ENCODE measurements around the gene REEP3.

REEP3 gene

DNA sequence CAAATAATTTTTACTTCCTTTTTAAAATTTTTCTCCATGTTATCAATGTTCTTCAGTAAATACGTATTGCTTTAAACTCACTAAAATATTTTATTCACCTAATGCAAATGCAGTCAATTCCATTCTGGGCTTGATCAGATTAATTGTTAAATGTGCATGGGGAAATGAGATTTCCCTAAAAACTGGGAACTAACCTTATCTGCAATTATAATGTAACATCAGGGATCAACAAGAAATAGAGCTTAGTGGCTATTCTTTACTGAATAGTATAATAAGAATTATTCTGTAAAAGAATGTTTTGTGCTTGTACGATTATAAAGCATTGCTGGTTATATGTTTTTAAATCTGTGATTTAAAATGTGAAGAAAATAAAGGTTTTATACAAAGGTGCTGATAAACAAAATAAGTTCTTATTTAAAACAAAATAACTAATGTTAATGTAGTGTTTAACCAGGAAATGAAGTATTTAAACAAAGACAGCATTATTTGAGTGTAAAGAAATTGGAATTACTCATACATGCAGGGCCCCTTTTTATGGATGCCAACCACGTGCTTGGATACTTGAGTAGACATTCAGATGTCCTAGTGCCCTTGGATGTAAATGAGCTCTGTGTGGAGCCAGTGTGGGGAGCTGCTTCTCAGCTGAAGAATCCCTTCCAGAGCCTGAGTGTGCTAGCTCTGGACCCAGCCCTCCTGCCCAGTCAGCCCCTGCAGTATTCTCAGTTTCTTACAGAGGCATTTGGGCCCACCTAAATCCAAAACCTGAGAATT lies 84.2 kb downstream of the REEP3 start:
- no peaks in the 10 kb centered on the region for H3K27me3 Mint-ChIP-seq (ENCODE audit: low read depth)
- peaks cover 3% of the 10 kb centered on the region for H3K36me3 Mint-ChIP-seq (ENCODE audit: low read depth)
- no peak overlapping the region for H3K27ac Mint-ChIP-seq
- peaks cover 8% of the 10 kb centered on the region for H3K4me1 Mint-ChIP-seq (ENCODE audit: low read depth)
- H3K9me3 Mint-ChIP-seq, result no peaks in the 10 kb centered on the region
- no peak overlapping the region for H3K4me3 Mint-ChIP-seq

DNA sequence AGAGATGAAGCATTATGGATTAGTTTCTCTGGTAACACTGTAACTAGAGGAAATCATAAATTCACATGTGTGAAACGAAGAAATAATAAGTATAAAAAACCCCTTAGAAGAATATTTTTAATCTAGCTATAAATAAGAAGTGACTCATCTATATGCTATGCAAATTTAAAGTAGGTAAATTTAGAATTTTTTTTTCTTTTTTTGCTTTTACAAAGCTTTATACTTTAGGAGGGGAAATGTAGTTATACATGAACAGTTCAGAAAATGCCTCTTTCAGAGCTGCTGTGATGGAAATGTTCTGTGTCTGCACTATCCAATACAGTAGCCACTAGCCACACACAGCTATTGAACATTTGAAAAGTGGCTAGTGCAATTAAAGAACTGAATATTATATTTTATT lies 87.3 kb downstream of the REEP3 start:
- H3K9me3 Mint-ChIP-seq, result no peaks in the 10 kb centered on the region
- no peaks in the 10 kb centered on the region for H3K36me3 Mint-ChIP-seq (ENCODE audit: low read depth)
- H3K27ac Mint-ChIP-seq, result no peak overlapping the region
- no peak overlapping the region for H3K4me3 Mint-ChIP-seq
- H3K27me3 Mint-ChIP-seq (ENCODE audit: low read depth), result no peaks in the 10 kb centered on the region
- H3K4me1 Mint-ChIP-seq (ENCODE audit: low read depth), result peaks cover 5% of the 10 kb centered on the region

DNA sequence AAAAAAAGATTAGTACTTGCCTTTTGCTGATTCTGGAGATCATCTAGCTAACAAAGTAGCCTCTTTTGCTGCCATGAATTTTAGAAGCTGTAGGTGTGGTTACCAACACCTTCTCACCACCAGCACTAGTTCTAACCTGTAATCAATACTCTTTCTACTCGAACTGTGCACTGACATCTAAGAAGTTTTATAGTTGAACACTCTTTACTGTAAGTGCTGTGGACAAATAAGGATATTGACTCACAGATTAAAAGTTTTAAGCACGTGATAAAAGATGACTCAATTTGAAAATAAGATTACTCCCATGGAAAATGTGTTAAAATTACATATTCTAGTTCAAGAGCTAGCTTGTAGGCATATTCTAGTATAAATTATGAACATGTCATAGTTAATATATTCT lies 89.9 kb downstream of the REEP3 start:
- no peak overlapping the region for H3K27ac Mint-ChIP-seq
- no peaks in the 10 kb centered on the region for H3K27me3 Mint-ChIP-seq (ENCODE audit: low read depth)
- H3K4me1 Mint-ChIP-seq (ENCODE audit: low read depth), result peaks cover 2% of the 10 kb centered on the region
- no peak overlapping the region for H3K4me3 Mint-ChIP-seq
- H3K36me3 Mint-ChIP-seq (ENCODE audit: low read depth), result peaks cover 5% of the 10 kb centered on the region
- no peaks in the 10 kb centered on the region for H3K9me3 Mint-ChIP-seq

DNA sequence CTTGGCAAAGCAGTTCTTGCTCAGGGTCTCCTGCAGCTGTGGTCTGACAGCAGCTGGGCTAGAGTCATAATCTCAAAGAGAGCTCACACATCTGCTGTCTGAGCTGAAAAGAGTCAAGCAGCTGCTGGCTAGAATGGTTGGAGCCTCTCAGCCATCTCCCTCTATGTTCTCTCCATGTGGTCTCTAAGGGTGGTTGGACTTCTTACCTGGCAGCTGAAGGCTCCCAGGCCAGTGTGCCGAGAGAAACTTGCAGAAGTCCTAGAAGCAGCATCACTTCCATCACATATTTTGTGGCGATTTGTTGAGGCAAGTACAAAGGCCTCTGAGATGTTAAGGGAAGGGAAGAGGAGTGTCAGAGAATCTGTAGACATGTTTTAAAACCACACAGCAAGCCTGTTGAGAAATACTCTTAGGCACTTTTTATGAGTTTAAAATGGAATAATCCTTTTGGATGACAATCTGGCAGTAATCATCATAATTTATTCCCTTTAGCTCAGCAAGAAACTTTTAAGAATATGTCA lies 93.2 kb downstream of the REEP3 start:
- Mint-ChIP-seq H3K4me3 (no peak overlapping the region), H3K36me3 (ENCODE audit: low read depth) (peaks cover 10% of the 10 kb centered on the region), H3K4me1 (ENCODE audit: low read depth) (peaks cover 2% of the 10 kb centered on the region), H3K27me3 (ENCODE audit: low read depth) (no peaks in the 10 kb centered on the region), H3K9me3 (no peaks in the 10 kb centered on the region), H3K27ac (no peak overlapping the region)

DNA sequence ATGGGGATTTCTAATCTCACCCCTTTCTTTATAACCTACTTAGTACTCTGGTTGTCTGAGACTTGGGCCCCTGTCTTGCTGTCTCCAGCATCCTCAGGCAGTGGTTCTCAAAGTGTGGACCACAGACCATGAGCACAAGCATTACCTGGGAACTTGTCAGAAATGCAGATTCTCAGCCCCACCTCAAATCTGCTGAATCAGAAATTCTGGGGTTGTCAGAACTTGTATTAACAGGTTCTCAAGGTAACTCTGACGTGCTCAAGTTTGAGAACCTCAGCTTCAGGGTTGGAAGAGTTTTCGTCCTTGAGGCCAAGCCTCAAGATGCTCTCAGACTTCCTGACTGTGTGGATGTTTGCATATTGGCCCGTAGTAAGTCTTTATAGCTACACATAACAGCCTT lies 97.4 kb downstream of the REEP3 start:
- Mint-ChIP-seq H3K27me3 (ENCODE audit: low read depth) (no peaks in the 10 kb centered on the region), H3K36me3 (ENCODE audit: low read depth) (peaks cover 14% of the 10 kb centered on the region), H3K27ac (no peak overlapping the region), H3K4me3 (no peak overlapping the region), H3K4me1 (ENCODE audit: low read depth) (no peaks in the 10 kb centered on the region), H3K9me3 (no peaks in the 10 kb centered on the region)

DNA sequence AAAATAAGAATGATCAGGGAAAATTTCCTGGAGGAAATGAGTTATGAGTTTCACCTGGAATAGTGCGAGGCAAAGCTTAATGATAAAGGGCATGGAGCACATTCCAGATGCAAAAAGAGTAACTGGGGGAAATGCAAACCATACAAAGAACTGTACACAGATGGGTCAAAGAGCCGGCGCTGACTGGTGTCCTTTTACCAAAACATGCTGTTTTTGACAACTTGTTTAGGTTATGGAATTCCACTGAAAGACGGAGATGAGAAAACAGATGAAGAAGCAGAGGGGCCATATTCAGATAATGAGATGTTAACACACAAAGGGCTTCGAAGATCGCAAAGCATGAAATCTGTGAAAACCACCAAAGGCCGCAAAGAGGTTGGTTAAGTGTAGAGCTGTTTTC lies 98.2 kb downstream of the REEP3 start:
- Mint-ChIP-seq H3K27ac (no peak overlapping the region), H3K27me3 (ENCODE audit: low read depth) (no peaks in the 10 kb centered on the region), H3K4me1 (ENCODE audit: low read depth) (no peaks in the 10 kb centered on the region), H3K4me3 (no peak overlapping the region), H3K36me3 (ENCODE audit: low read depth) (peaks cover 13% of the 10 kb centered on the region), H3K9me3 (no peaks in the 10 kb centered on the region)

DNA sequence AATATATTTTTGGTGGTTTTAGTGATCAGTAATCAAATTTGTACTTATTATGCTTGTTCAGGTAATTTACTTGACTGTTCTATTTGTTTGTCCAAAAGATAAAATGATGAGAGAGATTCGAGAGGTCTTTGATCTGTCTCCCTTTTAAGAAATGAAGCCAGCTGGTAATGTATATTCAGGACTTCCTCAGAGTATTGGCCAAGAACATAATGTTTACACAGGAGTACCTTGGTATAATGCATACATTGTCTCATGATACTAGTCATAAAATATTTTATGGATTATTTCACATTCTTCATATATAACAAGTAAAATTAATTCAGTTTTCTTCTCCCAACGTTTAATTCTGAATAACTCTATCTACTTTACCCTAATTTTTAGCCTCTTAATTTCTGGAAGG lies 100.9 kb downstream of the REEP3 start:
- H3K4me3 Mint-ChIP-seq, result no peak overlapping the region
- H3K4me1 Mint-ChIP-seq (ENCODE audit: low read depth), result no peaks in the 10 kb centered on the region
- H3K36me3 Mint-ChIP-seq (ENCODE audit: low read depth), result peaks cover 9% of the 10 kb centered on the region
- no peaks in the 10 kb centered on the region for H3K9me3 Mint-ChIP-seq
- no peak overlapping the region for H3K27ac Mint-ChIP-seq
- H3K27me3 Mint-ChIP-seq (ENCODE audit: low read depth), result no peaks in the 10 kb centered on the region

DNA sequence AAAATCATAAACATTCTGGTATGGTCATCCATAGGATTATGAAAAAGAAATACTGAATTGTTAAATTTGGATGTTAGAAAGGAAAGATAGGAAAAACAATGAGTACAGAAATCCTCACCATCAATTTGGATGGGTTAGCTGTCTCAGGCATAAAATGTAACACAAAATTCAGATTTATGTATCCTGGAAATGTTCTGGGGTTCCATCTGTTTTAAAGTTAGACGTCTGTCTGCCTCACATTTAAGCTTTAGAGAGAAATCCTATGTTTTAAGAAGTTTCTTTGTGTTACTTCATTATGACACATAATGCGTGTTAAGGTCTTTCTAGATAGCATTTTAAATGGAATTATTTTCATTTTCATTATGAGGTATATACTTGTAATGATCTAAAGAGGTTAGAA lies 103.5 kb downstream of the REEP3 start:
- Mint-ChIP-seq H3K27ac (no peak overlapping the region), H3K9me3 (no peaks in the 10 kb centered on the region)

DNA sequence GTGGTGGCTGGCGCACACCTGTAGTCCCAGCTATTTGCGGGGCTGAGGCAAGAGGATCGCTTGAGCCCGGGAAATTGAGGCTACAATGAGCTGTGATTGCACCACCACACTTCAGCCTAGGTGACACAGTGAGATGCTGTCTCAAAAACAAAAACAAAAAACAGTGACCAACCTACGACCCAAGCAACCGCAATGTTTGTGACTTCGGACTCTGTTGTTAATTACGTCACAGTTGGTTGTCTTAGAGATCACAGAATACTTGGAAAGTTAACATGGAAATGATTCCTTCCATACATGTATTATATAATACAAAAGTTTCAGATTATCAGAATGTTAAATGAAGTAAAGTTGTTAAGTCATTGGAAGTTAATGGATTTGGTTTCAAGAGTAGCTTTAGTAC lies 106.2 kb downstream of the REEP3 start:
- Mint-ChIP-seq H3K36me3 (ENCODE audit: low read depth) (peaks cover under 1% of the 10 kb centered on the region), H3K4me3 (no peak overlapping the region), H3K27ac (no peak overlapping the region), H3K4me1 (ENCODE audit: low read depth) (peaks cover 26% of the 10 kb centered on the region), H3K27me3 (ENCODE audit: low read depth) (peaks cover 3% of the 10 kb centered on the region), H3K9me3 (no peaks in the 10 kb centered on the region)

More for the DNA sequence above, 103.5 kb downstream of the REEP3 start:
- H3K36me3 Mint-ChIP-seq (ENCODE audit: low read depth), result peaks cover 2% of the 10 kb centered on the region
- H3K4me3 Mint-ChIP-seq, result no peak overlapping the region
- H3K27me3 Mint-ChIP-seq (ENCODE audit: low read depth), result no peaks in the 10 kb centered on the region
- H3K4me1 Mint-ChIP-seq (ENCODE audit: low read depth), result peaks cover 19% of the 10 kb centered on the region

DNA sequence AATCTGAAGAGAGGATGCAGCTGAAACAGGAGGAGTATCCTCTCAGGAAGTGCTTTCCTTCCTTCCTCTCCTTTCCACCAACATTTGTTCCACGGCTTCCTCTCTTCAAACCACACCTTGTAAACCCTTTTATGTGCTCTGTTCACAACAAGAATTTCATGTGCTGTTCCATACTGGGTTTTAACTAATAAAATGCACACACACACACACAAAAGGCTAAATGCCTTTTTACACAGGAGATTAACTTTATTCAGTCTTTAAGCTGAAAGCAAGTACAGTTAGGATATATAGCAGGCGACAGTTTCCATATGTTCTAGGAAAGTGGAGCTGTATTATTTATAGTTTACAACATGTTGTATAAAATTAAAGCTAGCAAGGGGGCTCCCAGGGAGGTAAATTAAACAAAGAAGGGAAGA lies 106.7 kb downstream of the REEP3 start:
- Mint-ChIP-seq H3K27ac (no peak overlapping the region), H3K27me3 (ENCODE audit: low read depth) (peaks cover 5% of the 10 kb centered on the region), H3K4me1 (ENCODE audit: low read depth) (peaks cover 26% of the 10 kb centered on the region), H3K36me3 (ENCODE audit: low read depth) (no peaks in the 10 kb centered on the region), H3K4me3 (no peak overlapping the region), H3K9me3 (no peaks in the 10 kb centered on the region)

DNA sequence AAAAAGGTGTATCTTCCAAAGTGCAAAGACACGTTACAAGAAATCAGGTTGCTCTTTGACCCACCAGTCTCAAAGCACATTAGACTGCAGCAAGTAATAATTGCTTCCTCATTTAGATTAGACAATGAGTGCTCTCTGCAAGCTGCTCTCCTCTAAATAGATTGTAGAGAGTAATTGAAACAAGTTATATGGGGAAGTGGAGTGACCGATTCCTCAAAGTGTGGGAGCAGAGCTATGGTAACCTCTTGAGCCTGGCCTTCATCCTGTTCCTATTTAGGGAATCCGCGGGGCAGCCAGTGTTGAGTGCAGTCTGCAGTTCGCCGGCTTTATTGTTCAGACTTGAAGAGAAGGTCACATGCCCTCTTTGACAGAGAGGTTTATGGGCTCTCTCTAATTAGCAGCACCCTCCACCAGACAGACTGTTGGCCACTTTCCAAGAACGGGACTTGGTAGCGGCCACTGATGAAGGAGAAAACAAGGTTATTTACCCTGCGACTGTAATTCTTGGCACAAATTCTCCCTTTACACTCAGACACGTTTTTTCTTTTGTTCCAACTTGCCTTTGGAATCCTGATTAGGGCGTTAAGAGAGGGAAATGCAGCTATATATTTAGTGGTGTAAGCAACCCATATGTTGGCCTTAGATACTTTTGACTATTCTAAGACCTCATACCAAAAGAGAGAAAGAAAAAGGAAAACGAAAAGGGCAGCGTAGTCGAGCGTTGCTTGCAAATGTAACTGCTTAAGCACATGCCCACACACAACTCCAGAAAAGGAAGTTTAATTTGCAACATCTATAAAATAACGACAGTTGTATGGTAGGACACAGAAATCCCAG lies 107.5 kb downstream of the REEP3 start:
- Mint-ChIP-seq H3K4me1 (ENCODE audit: low read depth) (peaks cover 28% of the 10 kb centered on the region), H3K27me3 (ENCODE audit: low read depth) (peaks cover 5% of the 10 kb centered on the region), H3K4me3 (peak overlapping the region; percentile 93), H3K36me3 (ENCODE audit: low read depth) (no peaks in the 10 kb centered on the region), H3K9me3 (no peaks in the 10 kb centered on the region), H3K27ac (peak overlapping the region; percentile 92)

DNA sequence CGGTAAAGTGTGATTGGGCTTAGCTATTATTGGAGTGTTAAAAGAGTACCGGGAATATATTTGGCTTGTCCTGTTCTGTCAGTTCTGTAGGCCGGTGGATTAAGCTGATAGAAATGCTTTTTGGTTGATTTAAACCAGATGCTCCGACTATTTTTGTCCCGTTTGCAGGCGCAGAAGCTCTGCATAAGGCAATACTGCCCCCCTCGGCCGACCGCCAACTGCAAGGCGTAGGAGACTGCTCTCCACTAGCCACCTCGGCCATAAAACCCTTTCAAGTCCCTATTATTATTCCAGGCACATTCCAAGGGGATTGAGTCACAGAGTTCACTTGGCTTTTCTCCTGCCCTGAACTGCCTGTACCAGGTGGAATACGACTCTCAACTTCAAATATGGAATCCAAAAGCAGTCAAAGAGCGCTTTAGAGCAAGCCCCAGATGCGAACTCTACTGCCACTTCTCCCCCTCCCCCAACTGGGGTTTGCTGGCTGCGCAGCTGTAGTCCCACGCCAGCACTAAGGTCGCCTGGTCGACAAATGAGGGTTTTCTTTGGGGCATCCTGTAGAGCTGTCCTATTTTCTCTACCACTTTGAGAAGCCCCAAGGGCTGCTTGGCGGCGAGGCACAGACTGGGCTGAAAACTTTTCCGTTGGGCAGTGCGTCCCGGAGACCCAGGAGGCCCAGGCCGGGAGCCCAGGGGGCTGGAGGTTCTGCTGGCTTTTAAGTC lies 108.3 kb downstream of the REEP3 start:
- H3K4me1 Mint-ChIP-seq (ENCODE audit: low read depth), result peaks cover 28% of the 10 kb centered on the region
- no peaks in the 10 kb centered on the region for H3K9me3 Mint-ChIP-seq
- peaks cover 5% of the 10 kb centered on the region for H3K27me3 Mint-ChIP-seq (ENCODE audit: low read depth)
- H3K27ac Mint-ChIP-seq, result peak overlapping the region; percentile 92
- no peaks in the 10 kb centered on the region for H3K36me3 Mint-ChIP-seq (ENCODE audit: low read depth)
- peak overlapping the region; percentile 93 for H3K4me3 Mint-ChIP-seq

DNA sequence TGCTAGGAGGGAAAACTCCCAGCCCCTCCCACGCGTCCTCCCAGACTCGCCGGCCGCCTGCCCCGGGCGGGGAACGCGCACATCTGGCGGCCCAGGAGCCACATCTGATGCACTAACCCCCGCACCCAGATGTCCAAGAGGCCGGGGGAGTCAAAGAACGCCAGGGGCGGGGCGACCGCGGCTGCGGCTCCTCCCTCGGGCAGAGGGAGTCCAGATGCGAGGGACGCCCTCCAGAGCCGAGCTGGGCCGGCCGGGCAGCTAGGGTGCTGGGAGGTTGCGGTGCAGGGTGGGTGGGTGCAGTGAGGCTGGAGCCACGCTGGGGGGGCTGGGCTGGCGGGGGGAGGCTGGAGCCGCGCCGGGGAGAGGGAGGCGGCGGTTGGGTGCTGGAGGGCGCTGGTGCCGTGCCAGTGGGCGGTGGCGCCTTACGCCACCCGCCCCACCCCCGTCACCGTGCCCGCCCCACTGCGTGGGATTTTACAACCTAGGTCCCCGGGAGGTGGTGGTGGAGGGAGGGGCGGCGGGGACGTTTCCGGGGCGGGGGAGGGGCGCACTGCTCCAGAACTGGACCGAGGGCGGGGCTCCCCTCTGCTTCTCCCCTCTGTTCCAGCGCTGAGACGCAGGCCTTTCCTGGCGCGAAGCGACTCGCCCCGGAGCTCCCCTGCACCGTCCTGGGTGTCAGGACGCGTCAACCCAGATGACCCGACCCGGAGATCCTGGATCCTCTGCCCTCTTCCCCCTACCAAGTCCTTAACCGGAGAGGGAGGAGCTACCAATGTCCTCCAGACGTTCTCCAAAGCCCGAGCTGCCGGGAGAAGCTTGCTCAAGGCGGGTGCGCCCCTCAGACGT lies 109.1 kb downstream of the REEP3 start:
- H3K4me1 Mint-ChIP-seq (ENCODE audit: low read depth), result peaks cover 28% of the 10 kb centered on the region
- H3K27me3 Mint-ChIP-seq (ENCODE audit: low read depth), result peaks cover 8% of the 10 kb centered on the region
- no peaks in the 10 kb centered on the region for H3K36me3 Mint-ChIP-seq (ENCODE audit: low read depth)
- peak overlapping the region; percentile 92 for H3K27ac Mint-ChIP-seq
- H3K4me3 Mint-ChIP-seq, result peak overlapping the region; percentile 93
- no peaks in the 10 kb centered on the region for H3K9me3 Mint-ChIP-seq

Measured in T-helper 1 cell treated with Interleukin-12 subunit alpha and Interleukin-12 subunit beta and Interleukin-4 antibody, amounts not matched to agents 30 μg/mL and 1 μg/mL, for 36 hours (primary cell).